ENCODE data around the gene RPL22.
A peak's percentile ranks its signal among the peaks of the same experiment; 100 is the strongest.

RPL22 gene

GRCh38 chr1:6198646-6199297, 623 bp downstream of the RPL22 start:
- no peak for DNase-seq

- no peak for DNase-seq
Observed at GRCh38 chr1:6197746-6198427, 1.5 kb downstream of the RPL22 start.

- DNase-seq: no peak
Observed at GRCh38 chr1:6191968-6192367, 7.4 kb downstream of the RPL22 start.

- DNase-seq: no peak
Observed at GRCh38 chr1:6188466-6188865, 10.9 kb downstream of the RPL22 start.

GRCh38 chr1:6185635-6186382, 13.6 kb downstream of the RPL22 start:
- no peak for DNase-seq

- no peak for DNase-seq
Observed at GRCh38 chr1:6185151-6185550, 14.2 kb downstream of the RPL22 start.

GRCh38 chr1:6184083-6184783, 15.2 kb downstream of the RPL22 start:
- no peak for DNase-seq

GRCh38 chr1:6183520-6183989, 15.8 kb downstream of the RPL22 start:
- no peak for DNase-seq

- DNase-seq: no peak
Observed at GRCh38 chr1:6181347-6181770, 18.0 kb downstream of the RPL22 start.

GRCh38 chr1:6180707-6181311, 18.6 kb downstream of the RPL22 start:
- no peak for DNase-seq

GRCh38 chr1:6180268-6180706, 19.1 kb downstream of the RPL22 start, which contains the start of gene CHD5:
Gene CHD5 (minus strand): TSS chr1:6180321. CDS start chr1:6180023, 298 bp downstream.
- peak; percentile 20 for DNase-seq

- no peak for DNase-seq
Observed at GRCh38 chr1:6179564-6180175, 19.7 kb downstream of the RPL22 start.

- no peak for DNase-seq
Observed at GRCh38 chr1:6178751-6179563, 20.4 kb downstream of the RPL22 start.

GRCh38 chr1:6177681-6178380, 21.6 kb downstream of the RPL22 start:
- DNase-seq: no peak

GRCh38 chr1:6176779-6177178, 22.6 kb downstream of the RPL22 start:
- no peak for DNase-seq

GRCh38 chr1:6175411-6175828, 24.0 kb downstream of the RPL22 start:
- DNase-seq: no peak

- DNase-seq: no peak
Observed at GRCh38 chr1:6174621-6175410, 24.6 kb downstream of the RPL22 start.

GRCh38 chr1:6172549-6172948, 26.8 kb downstream of the RPL22 start:
- DNase-seq: no peak

GRCh38 chr1:6171548-6172124, 27.8 kb downstream of the RPL22 start:
- no peak for DNase-seq
